ENCODE results near the gene CERS6.

CERS6 gene

GRCh38 chr2:168753765-168754329 lies 297.8 kb downstream of the CERS6 start:
- peaks cover 0 to 3% of the 10 kb centered on the region in 2 experiments; a peak in 1 of 3 replicates for H3K36me3 ChIP-seq (ENCODE audit: control insufficient read depth in 2 of 2, insufficient read depth in 1 of 2, low read length in 2 of 2)
- H3K27ac ChIP-seq (ENCODE audit: extremely low read depth, low read depth, low read length), result no peak overlapping the region
- H3K4me1 ChIP-seq (ENCODE audit: control insufficient read depth, insufficient read depth, low read length), result no peaks in the 10 kb centered on the region
- ChIA-PET POLR2A (no interaction called here), CTCF (interaction anchor here (0.6 to 1.0 kb wide), 2 partner anchors 165 to 845 kb away, joined by 3 read pairs; no protein-coding TSS in a partner anchor)
- H3K4me3 ChIP-seq (ENCODE audit: low read depth, low read length), result no peak overlapping the region
- no peak for TF ChIP-seq ZNF623 (tag by site-specific recombination; IDR thresholded peaks at IDR 0.05)
- TF ChIP-seq, protein P1, sequence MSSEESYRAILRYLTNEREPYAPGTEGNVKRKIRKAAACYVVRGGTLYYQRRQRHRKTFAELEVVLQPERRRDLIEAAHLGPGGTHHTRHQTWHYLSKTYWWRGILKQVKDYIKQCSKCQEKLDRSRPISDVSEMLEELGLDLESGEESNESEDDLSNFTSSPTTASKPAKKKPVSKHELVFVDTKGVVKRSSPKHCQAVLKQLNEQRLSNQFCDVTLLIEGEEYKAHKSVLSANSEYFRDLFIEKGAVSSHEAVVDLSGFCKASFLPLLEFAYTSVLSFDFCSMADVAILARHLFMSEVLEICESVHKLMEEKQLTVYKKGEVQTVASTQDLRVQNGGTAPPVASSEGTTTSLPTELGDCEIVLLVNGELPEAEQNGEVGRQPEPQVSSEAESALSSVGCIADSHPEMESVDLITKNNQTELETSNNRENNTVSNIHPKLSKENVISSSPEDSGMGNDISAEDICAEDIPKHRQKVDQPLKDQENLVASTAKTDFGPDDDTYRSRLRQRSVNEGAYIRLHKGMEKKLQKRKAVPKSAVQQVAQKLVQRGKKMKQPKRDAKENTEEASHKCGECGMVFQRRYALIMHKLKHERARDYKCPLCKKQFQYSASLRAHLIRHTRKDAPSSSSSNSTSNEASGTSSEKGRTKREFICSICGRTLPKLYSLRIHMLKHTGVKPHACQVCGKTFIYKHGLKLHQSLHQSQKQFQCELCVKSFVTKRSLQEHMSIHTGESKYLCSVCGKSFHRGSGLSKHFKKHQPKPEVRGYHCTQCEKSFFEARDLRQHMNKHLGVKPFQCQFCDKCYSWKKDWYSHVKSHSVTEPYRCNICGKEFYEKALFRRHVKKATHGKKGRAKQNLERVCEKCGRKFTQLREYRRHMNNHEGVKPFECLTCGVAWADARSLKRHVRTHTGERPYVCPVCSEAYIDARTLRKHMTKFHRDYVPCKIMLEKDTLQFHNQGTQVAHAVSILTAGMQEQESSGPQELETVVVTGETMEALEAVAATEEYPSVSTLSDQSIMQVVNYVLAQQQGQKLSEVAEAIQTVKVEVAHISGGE (tag by site-specific recombination; conservative IDR thresholded peaks at IDR 0.05; ENCODE audit: low read depth), result no peak
- TF ChIP-seq, protein P2, sequence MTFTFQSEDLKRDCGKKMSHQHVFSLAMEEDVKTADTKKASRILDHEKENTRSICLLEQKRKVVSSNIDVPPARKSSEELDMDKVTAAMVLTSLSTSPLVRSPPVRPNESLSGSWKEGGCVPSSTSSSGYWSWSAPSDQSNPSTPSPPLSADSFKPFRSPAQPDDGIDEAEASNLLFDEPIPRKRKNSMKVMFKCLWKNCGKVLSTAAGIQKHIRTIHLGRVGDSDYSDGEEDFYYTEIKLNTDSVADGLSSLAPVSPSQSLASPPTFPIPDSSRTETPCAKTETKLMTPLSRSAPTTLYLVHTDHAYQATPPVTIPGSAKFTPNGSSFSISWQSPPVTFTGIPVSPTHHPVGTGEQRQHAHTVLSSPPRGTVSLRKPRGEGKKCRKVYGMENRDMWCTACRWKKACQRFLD (tag by site-specific recombination; IDR thresholded peaks at IDR 0.05), result no peak
- no peak for TF ChIP-seq ZFP3 (tag by site-specific recombination; IDR thresholded peaks at IDR 0.05; ENCODE audit: low read depth)
- TF ChIP-seq PRDM10 (tag by site-specific recombination; IDR thresholded peaks at IDR 0.05), result no peak
- TF ChIP-seq ZNF629 (tag by site-specific recombination; IDR thresholded peaks at IDR 0.05), result no peak
- no peak for TF ChIP-seq ZNF239 (tag by site-specific recombination; IDR thresholded peaks at IDR 0.05)
- TF ChIP-seq ZNF747 (tag by site-specific recombination; IDR thresholded peaks at IDR 0.05), result no peak
- no peak for TF ChIP-seq ZSCAN30 (tag by site-specific recombination; IDR thresholded peaks at IDR 0.05)
- TF ChIP-seq PBX3 (CRISPR knock-in tag; IDR thresholded peaks at IDR 0.05), result no peak
- TF ChIP-seq ZNF639 (tag by site-specific recombination; IDR thresholded peaks at IDR 0.05), result no peak
- TF ChIP-seq ZNF670 (tag by site-specific recombination; IDR thresholded peaks at IDR 0.05; ENCODE audit: low read depth), result no peak
- TF ChIP-seq ZNF350 (tag by site-specific recombination; IDR thresholded peaks at IDR 0.05), result no peak
- TF ChIP-seq ZBTB7A (tag by site-specific recombination; IDR thresholded peaks at IDR 0.05; ENCODE audit: low read depth), result no peak
- no peak for TF ChIP-seq ZNF473 (tag by site-specific recombination; IDR thresholded peaks at IDR 0.05)
- TF ChIP-seq ZNF777 (tag by site-specific recombination; IDR thresholded peaks at IDR 0.05; ENCODE audit: borderline replicate concordance), result no peak
- no peak for TF ChIP-seq ZNF48 (tag by site-specific recombination; IDR thresholded peaks at IDR 0.05)
- TF ChIP-seq ZNF2 (tag by site-specific recombination; IDR thresholded peaks at IDR 0.05), result no peak
- no peak for TF ChIP-seq ZNF391 (tag by site-specific recombination; IDR thresholded peaks at IDR 0.05; ENCODE audit: borderline replicate concordance, low read depth)
- H3K9me3 ChIP-seq (ENCODE audit: control insufficient read depth, insufficient read depth, low read depth, low read length), result no peaks in the 10 kb centered on the region
